ENCODE measurements around the gene LMAN1L.

GRCh38 chr15:74784426-74785193 lies 28.0 kb upstream of the LMAN1L start:
- TF ChIP-seq CTCF (IDR thresholded peaks at IDR 0.05; ENCODE audit: insufficient read depth, low read length, poor library complexity, severe bottlenecking): no peak
- TF ChIP-seq EZH2phosphoT487 (conservative IDR thresholded peaks at IDR 0.05; ENCODE audit: low read length): no peak

Data from SU-DHL-6 (cell line).